HG02852 (cell line): Measurements from ENCODE around the gene PFKP.

Experiments used
- ATAC-seq: cut with Tn5 transposase; IDR thresholded peaks from one replicate; pipeline ENCODE4 v1.9.1; 2021; ENCODE audit warnings: mild to moderate bottlenecking, moderate library complexity; ENCODE audit not compliant: unreplicated experiment

The PFKP gene

DNA sequence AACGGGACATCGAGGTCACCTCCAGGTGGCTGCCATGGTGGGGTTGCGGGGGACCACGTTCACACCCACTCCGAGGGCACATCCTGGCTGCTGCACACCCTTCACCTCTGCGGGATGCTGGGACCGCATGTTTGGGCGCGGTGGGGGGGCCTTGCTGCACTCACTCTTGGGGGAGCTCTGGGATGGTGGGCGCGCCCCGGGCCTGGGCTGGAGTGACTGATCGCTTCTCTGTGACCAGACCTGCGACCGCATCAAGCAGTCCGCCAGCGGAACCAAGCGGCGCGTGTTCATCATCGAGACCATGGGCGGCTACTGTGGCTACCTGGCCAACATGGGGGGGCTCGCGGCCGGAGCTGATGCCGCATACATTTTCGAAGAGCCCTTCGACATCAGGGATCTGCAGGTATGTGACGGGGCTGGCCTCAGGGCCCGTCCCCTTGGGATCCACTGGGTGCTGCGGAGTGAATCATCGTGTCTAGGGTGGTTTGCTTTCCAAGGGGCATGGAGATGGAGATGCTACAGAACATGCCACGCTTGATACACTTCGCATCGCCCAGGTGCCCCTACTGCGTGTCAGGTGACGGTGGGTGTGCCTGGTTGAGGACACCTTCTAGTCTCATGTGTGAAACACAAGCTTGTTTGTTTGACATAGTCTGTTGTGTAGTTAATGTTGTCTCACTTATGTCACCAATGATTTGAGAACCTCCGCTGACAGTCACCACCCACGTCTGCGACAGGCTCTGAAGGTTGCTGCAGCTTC, 62.4 kb downstream of the PFKP start:
- ATAC-seq: no peak

DNA sequence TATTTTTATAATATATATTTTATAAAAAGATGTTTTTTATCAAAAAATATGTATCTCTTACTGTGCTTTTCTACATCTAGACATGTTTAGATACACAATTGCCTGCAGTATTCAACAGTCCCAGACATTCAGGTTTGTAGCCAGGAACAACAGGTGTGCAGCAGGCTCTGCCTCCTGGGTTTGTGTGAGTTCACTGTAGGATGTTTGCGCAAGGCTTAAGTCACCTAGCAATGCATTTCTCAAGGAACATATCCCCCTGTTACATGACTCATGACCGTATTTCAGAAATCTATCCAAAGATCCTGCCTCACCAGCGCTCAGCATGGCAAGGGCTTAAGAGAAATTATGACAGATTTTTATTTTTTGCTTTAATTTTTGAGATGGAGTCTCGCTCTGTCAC, 63.8 kb downstream of the PFKP start:
- ATAC-seq: no peak

GRCh38 chr10:3132036-3133025, 65.0 kb downstream of the PFKP start:
- no peak for ATAC-seq

DNA sequence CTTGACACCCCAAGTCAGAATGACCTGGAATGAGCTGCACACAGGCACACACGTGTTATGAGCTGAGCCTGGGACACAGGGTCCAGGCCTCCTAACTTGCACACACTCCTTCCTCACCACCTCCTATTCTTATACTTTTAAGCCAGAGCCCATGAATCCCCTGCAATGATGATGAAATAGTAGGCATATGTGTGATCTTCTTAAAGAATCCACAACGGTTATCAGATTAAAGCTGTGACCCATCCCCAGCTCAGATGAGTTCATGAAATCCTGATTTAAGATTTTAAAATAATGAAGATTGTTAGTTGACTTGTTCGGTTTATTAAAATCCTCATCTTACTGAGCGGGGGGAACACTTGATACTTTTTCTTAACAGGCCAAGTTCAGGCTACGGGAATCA, 66.6 kb downstream of the PFKP start:
- no peak for ATAC-seq

DNA sequence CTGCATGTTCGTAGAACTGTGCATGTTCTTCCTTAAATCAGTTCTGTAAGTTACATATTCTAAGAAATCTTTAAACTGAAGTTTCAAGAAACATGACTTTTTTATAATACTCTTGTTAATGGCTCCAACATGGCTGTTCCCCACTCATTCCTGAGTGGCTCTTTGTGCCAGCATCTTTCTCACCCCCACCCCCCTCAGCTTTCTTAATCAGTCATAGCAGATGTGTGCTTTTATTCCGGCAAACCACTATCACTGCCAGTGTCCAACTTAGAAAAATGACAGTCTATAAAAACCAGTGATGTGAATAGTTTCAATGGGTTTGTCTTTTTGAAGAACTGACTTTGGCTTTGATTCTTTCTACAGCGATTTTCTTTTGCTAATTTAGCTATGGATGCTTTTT, 67.7 kb downstream of the PFKP start:
- ATAC-seq: no peak

GRCh38 chr10:3136336-3136735, 69.0 kb downstream of the PFKP start:
- ATAC-seq: no peak

GRCh38 chr10:3136763-3137611, 69.6 kb downstream of the PFKP start:
- ATAC-seq: no peak

- no peak for ATAC-seq
These were observed 70.8 kb downstream of the PFKP start for GRCh38 chr10:3137958-3138726.

DNA sequence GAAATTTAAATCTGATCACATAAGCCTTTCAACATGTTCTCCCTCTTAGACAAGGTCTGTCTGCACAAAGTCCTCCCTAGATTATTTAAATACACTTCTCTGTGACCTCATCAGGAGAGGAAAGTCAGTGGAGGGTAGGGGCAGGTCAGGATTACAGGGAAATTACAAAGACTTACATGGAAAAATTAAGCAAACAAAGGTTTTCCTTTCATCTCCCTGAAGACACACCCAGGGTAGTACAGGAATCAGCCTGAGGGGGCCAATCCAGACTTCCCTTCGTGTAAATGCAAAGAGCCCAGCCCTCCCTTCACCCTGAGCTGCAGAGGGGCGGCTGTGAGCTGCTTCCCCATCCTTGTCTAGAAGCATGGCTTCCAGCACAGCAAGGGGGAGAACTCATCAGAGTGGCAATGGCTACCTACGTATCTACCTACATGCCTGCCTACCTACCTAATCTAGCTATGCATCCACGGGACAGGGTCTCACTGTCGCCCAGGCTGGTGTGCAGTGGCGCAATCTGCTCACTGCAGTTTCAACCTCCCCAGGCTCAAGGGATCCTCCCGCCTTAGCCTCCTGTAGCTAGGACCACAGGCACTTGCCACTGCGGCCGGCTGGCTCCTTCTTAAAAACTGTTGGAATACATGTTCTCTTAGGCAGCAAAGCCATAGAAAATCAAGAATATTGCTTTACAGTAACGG, 72.0 kb downstream of the PFKP start:
- ATAC-seq: no peak

DNA sequence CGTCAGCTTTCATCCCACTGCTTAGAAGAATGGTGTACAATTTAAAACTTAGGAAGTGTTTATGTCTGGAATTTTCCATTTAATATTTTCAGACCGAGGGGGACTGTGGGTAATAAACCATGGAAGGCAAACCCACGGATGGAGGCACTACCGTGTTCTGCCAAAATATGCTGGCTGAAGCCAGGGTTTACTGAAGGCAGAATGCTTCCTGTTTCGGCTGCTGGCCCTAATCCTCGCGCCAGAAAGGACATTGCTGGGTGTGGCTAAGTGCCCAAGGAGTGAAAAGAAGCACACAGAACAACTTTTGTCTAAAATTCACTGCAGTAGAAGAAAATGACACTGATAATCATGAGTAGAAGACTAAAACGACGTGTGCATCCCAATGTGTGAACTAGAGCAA, 72.9 kb downstream of the PFKP start:
- ATAC-seq: no peak

GRCh38 chr10:3141351-3142005, 74.1 kb downstream of the PFKP start:
- ATAC-seq: no peak

DNA sequence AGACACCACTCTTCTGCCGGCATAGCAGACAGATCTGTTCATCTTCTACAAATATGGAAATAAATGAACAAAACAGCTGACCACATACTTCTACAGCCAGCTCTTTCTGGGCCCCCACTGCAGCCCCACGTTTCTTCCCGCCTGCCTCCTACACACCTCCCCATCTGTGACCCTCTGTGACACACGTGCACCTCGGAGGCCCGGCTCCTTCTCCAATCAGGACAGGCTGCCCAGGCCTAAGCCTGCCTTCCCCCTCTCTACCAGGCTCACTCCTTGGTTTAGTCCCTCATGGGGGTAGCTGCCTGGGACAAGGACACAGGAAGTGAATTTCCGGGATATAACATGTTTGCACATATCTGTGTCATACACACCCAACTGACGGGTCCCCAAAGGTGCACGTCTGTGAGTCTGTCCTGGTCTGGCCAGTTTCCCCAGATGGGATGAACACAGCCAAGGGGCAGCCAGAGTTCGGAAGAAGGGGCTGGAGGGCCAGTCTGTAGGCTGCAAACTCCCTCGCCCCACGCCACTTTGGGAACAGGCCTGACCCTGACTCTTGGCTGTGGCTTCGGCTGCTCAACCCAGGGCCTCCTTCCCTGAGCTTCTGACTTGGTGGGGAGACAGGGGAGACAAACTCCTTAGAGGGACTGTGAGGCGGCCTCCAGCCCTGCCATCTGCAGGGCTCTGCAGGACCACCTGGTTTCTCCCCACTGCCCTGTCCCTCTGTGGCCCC, 75.0 kb downstream of the PFKP start:
- ATAC-seq: no peak

DNA sequence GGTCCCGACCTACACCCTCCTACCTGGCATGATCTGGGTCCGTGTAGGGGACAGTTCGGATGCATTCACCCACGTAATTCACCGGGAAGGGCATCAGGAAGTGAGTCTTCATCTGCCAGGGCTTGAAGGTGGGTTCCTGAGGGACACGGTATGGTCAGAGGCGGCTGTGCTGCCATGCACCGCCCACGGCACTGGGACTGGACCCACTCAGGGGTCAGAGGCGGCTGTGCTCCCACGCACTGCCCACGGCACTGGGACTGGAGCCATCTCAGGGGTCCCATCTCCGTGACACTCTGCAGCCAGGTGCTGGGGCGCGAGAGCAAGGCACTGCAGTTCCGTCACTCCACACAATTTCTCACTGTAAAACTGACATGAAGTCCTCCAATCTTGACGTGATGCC, 76.0 kb downstream of the PFKP start:
- ATAC-seq: no peak

GRCh38 chr10:3143791-3144434, 76.6 kb downstream of the PFKP start:
- no peak for ATAC-seq

DNA sequence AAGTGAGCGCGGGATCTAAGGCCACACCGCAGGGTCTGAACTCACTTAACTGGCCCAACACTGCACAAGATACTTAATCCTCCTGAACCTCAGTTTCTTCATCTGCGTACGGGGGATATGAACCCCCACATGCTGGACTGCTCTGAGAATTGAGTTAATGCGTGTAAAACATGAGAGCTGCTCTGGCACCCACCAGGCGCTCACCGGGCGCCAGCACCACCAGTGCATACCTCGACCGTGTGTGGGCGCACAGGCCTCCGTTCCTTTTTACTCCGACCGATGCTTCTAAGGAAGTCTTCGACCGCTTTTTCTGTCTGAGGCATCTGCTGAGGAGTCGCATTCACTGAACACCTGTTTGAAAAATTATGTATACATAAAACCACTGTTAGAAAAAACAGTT, 78.0 kb downstream of the PFKP start:
- no peak for ATAC-seq

DNA sequence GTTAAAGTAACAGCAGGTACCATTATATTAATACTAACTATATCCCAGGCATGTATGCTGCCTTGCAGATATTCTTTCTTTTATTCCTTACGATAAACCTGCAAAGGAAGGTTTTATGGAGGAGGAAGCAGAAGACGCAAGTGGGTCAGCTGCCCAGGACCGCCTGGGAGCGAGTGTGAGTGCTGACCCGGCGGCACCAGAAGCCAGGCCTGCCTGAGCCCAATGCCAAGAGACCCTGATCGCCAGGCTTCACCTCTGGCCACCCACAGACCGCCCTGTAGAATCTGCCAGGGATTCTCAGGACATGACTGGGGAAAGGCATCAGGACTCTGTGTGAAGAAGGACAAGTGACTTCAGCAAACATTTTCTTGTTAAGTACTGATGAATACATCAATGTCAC, 78.9 kb downstream of the PFKP start:
- ATAC-seq: no peak

DNA sequence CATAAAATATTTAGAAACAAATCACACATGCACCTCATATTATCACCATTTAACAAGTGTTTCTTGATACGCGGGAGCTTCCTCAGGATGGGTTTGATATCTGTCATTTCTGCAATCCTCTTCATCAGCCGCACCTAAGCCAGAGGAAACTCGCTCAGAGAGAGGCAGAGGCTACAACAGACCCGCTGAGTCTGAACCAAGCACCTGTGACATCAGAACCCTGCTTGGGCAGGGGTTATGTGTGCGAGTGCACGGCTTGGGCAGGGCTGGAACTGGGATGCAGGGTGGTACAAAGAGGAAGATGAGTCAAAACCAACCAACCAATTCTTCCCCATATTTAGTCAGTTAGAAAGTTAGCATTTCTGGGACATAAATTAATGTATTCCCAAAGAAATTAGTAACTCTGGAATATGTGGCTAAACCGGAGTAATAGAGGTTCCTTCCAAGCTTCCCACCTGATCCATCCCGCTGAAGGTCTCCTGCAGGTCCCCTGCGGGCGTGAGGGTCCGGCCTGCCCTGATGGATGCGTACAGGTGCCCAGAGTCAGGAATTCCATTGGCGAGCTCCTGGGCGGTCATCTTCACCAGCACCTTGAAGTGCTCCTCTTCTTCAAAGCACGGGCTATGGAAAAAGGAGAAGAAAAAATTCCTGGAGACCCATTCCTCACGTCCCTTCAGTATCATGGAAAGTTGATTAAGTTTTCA, 79.9 kb downstream of the PFKP start:
- ATAC-seq: no peak
